IMR-90 (cell line): Measurements from ENCODE around the gene HOXA2. TPM values are rescaled to one million over a fixed set of nuclear protein-coding genes. Genes with fewer than 3 reads are reported as not detected.

Source experiments
- ATAC-seq: fragments of 200-7000 bp; cut with Tn5 transposase; 2 replicates; pipeline ENCODE4 v1.9.1; 2020; ENCODE audit warnings: low read depth, mild to moderate bottlenecking, moderate library complexity
- BruUV-seq: library from RNA; stranded (reverse); fragments of 400-500 nt; replicated peaks from 2 replicates; lab custom pipeline; 2021; lab: Mats Ljungman, UMichigan
- CTCF ChIA-PET: fragments of 300-600 bp; formaldehyde crosslinking; extraction: SDS; loops from one replicate; lab custom pipeline; 2021; ENCODE audit warnings: antibody characterized with exemption; lab: Yijun Ruan, JAX
- POLR2A ChIA-PET: fragments of 300-600 bp; sonication (Branson Sonifier 250); formaldehyde crosslinking; loops from one replicate; lab custom pipeline; 2022; ENCODE audit warnings: antibody characterized with exemption; ENCODE audit not compliant: unreplicated experiment; lab: Charles Lee
- DNase-seq: peaks from one replicate; pipeline ENCODE4 v3.0.0; 2013
- H2AFZ ChIP-seq: replicated peaks from 2 replicates; pipeline ENCODE3; 2013; ENCODE audit warnings: low read length, mild to moderate bottlenecking; ENCODE audit not compliant: poor library complexity
- H2AK5ac ChIP-seq: 2 replicates; pipeline ENCODE4 v1.6.1; 2013; ENCODE audit warnings: low read depth, low read length, inconsistent platforms
- H2AK9ac ChIP-seq: replicated peaks from 2 replicates; pipeline ENCODE3; 2013; ENCODE audit warnings: mild to moderate bottlenecking, low read depth, low read length, moderate library complexity; ENCODE audit not compliant: poor library complexity
- H2BK120ac ChIP-seq: 2 replicates; pipeline ENCODE4 v1.6.1; 2013; ENCODE audit warnings: low read depth, low read length, inconsistent platforms
- H2BK15ac ChIP-seq: 3 replicates; pipeline ENCODE4 v1.6.1; 2013; ENCODE audit warnings: low read depth, low read length, inconsistent platforms
- H2BK20ac ChIP-seq: 2 replicates; pipeline ENCODE4 v1.6.1; 2013; ENCODE audit warnings: low read depth, mild to moderate bottlenecking, inconsistent platforms, low read length, moderate library complexity
- H2BK5ac ChIP-seq: 2 replicates; pipeline ENCODE4 v1.6.1; 2013; ENCODE audit warnings: mild to moderate bottlenecking, low read depth, low read length, inconsistent platforms; ENCODE audit not compliant: poor library complexity, severe bottlenecking
- H3K14ac ChIP-seq: replicated peaks from 2 replicates; pipeline ENCODE4 v1.6.1; 2013; ENCODE audit warnings: low read depth, low read length, inconsistent platforms
- H3K18ac ChIP-seq: 2 replicates; pipeline ENCODE4 v1.6.1; 2013; ENCODE audit warnings: low read depth, low read length, control low read depth
- H3K23ac ChIP-seq: 2 replicates; pipeline ENCODE4 v1.6.1; 2013; ENCODE audit warnings: low read depth, low read length, inconsistent platforms
- H3K27ac ChIP-seq: 2 replicates; pipeline ENCODE4 v1.5.1; 2013; ENCODE audit warnings: mild to moderate bottlenecking, control low read depth, low read length; ENCODE audit not compliant: insufficient read depth
- H3K27me3 ChIP-seq: 2 replicates; pipeline ENCODE4 v1.6.1; 2013; ENCODE audit warnings: low read length; ENCODE audit not compliant: control insufficient read depth, insufficient read depth
- H3K36me3 ChIP-seq: 2 replicates; pipeline ENCODE4 v1.6.1; 2013; ENCODE audit warnings: low read length, mixed read lengths; ENCODE audit not compliant: control insufficient read depth, insufficient read depth
- H3K4ac ChIP-seq: 2 replicates; pipeline ENCODE4 v1.6.1; 2013; ENCODE audit warnings: low read depth, low read length, inconsistent platforms
- H3K4me1 ChIP-seq: 2 replicates; pipeline ENCODE4 v1.6.1; 2013; ENCODE audit warnings: low read length, mixed read lengths; ENCODE audit not compliant: control insufficient read depth, insufficient read depth
- H3K4me2 ChIP-seq: 2 replicates; pipeline ENCODE4 v1.6.1; 2013; ENCODE audit warnings: low read depth, mild to moderate bottlenecking, control low read depth, low read length, moderate library complexity
- H3K4me3 ChIP-seq: 2 replicates; pipeline ENCODE4 v1.5.1; 2013; ENCODE audit warnings: low read depth, mild to moderate bottlenecking, control low read depth, low read length, moderate library complexity; ENCODE audit not compliant: insufficient read depth
- H3K56ac ChIP-seq: 2 replicates; pipeline ENCODE4 v1.6.1; 2013; ENCODE audit warnings: low read length, inconsistent platforms; ENCODE audit not compliant: insufficient read depth; ENCODE audit errors: extremely low read depth
- H3K79me1 ChIP-seq, 2 experiments: 2 replicates each; pipeline ENCODE4 v1.6.1; 2013; ENCODE audit warnings: low read length in 2 of 2, inconsistent platforms in 1 of 2, low read depth in 1 of 2
- H3K9ac ChIP-seq: 2 replicates; pipeline ENCODE4 v1.6.1; 2013; ENCODE audit warnings: low read depth, low read length, control low read depth
- H3K9me1 ChIP-seq: 2 replicates; pipeline ENCODE4 v1.6.1; 2013; ENCODE audit warnings: low read length, inconsistent platforms; ENCODE audit not compliant: insufficient read depth
- H3K9me3 ChIP-seq: 2 replicates; pipeline ENCODE4 v1.6.1; 2013; ENCODE audit warnings: low read length; ENCODE audit not compliant: control insufficient read depth, insufficient read depth
- H4K20me1 ChIP-seq: 2 replicates; pipeline ENCODE4 v1.6.1; 2013; ENCODE audit warnings: low read length, inconsistent platforms; ENCODE audit not compliant: insufficient read depth
- H4K5ac ChIP-seq: 2 replicates; pipeline ENCODE4 v1.6.1; 2013; ENCODE audit warnings: mild to moderate bottlenecking, low read depth, low read length, control low read depth
- H4K8ac ChIP-seq, 2 experiments: 2 replicates each; pipeline ENCODE4 v1.6.1; 2013; ENCODE audit warnings: low read depth in 2 of 2, low read length in 2 of 2, control low read depth in 1 of 2, inconsistent platforms in 1 of 2
- H4K91ac ChIP-seq: 2 replicates; pipeline ENCODE4 v1.6.1; 2013; ENCODE audit warnings: low read depth, low read length, inconsistent platforms; ENCODE audit not compliant: insufficient read depth
- CEBPB ChIP-seq: IDR thresholded peaks from 2 replicates; pipeline ENCODE4 v1.6.1; 2012; ENCODE audit warnings: low read depth, low read length, improper control_type of control experiment
- ELK1 ChIP-seq: fragments of 150-350 bp; IDR thresholded peaks from 2 replicates; pipeline ENCODE4 v1.6.1; 2016; ENCODE audit warnings: low read depth, mild to moderate bottlenecking, low read length, moderate library complexity, borderline replicate concordance
- RAD21 ChIP-seq: IDR thresholded peaks from 2 replicates; pipeline ENCODE4 v1.6.1; 2012; ENCODE audit warnings: low read length, improper control_type of control experiment
- WGBS, 2 experiments: methylation state at CpG; one replicate each; pipeline versions ENCODE4 v1.1.5 to v1.1.7; 2013; ENCODE audit warnings: missing lambda C conversion rate in 2 of 2; ENCODE audit not compliant: insufficient read length in 1 of 2; ENCODE audit errors: extremely low coverage in 2 of 2; 5-methylcytosine and 5-hydroxymethylcytosine counted together
- dilution Hi-C: fragments of 300-500 bp; cut with HindIII; formaldehyde crosslinking; loops from one replicate; pipeline ENCODE4 v1.14.3; 2018; ENCODE audit warnings: low sequenced_read_pairs; ENCODE audit not compliant: unreplicated experiment
- in situ Hi-C: fragments of 300-500 bp; cut with MboI; formaldehyde crosslinking; loops from 3 replicates; pipeline ENCODE4 v1.14.3; 2019; ENCODE audit warnings: low sequenced_read_pairs, inconsistent platforms, mixed read lengths
- intact Hi-C: fragments of 100-400 bp; cut with micrococcal nuclease; formaldehyde crosslinking; loops from 2 replicates; pipeline ENCODE4 v1.10.0; 2022
- polyA plus RNA-seq, 3 experiments: library from polyadenylated mRNA; depleted of rRNA; stranded (reverse); fragments of >200 nt; gene quantifications; 2 replicates each; pipeline ENCODE4 v1.2.3, GENCODE V29; 2012; ENCODE audit warnings: low replicate concordance in 1 of 3
- total RNA-seq: library from RNA; depleted of rRNA; stranded (reverse); fragments of >200 nt; gene quantifications from 2 replicates; pipeline ENCODE4 v1.2.3, GENCODE V29; 2012

HOXA2 gene
- total and polyA plus RNA-seq, 2 of the 4 experiments (the other 2 are of a cell fraction): 1.6 to 3.9 TPM

GRCh38 chr7:27053153-27053552 lies 49.3 kb downstream of the HOXA2 start:
- dilution Hi-C loops (no loop called here), in situ Hi-C loops (no loop called here), intact Hi-C loops (no loop called here)
- H2BK20ac ChIP-seq: no peak overlapping the region
- H3K27me3 ChIP-seq: no peaks in the 10 kb centered on the region
- no peak overlapping the region for H4K91ac ChIP-seq
- H3K18ac ChIP-seq: no peak overlapping the region
- H2BK5ac ChIP-seq: no peak overlapping the region
- no peak overlapping the region for H2AK9ac ChIP-seq
- no peaks in the 10 kb centered on the region for H3K36me3 ChIP-seq
- no TSS peak for BruUV-seq
- ATAC-seq (no peak), DNase-seq (no peak)
- POLR2A ChIA-PET: no interaction called here
- no peak overlapping the region for H2BK15ac ChIP-seq
- no peaks in the 10 kb centered on the region for H3K79me1 ChIP-seq
- no peak overlapping the region for H3K4me2 ChIP-seq
- CTCF ChIA-PET: no interaction called here
- no peaks in the 10 kb centered on the region for H4K20me1 ChIP-seq
- H3K9ac ChIP-seq: no peak overlapping the region
- TF ChIP-seq CEBPB (no peak), RAD21 (no peak), ELK1 (no peak)
- H4K8ac ChIP-seq: no peak overlapping the region
- H3K4me3 ChIP-seq: no peak overlapping the region
- no peak overlapping the region for H3K4ac ChIP-seq
- no peak overlapping the region for H3K23ac ChIP-seq
- no peaks in the 10 kb centered on the region for H3K9me3 ChIP-seq
- WGBS, 2 experiments: no CpG with 5 or more reads among the region's 3 CpGs
- H3K56ac ChIP-seq: no peak overlapping the region
- no peak overlapping the region for H3K27ac ChIP-seq
- H2AFZ ChIP-seq: no peak overlapping the region
- H3K4me1 ChIP-seq: no peaks in the 10 kb centered on the region
- 0 out of 2 replicates have a peak, but pooled peaks cover 3% of the 10 kb centered on the region for H3K9me1 ChIP-seq
- no peak overlapping the region for H2AK5ac ChIP-seq
- no peak overlapping the region for H2BK120ac ChIP-seq
- no peak overlapping the region for H3K14ac ChIP-seq
- no peak overlapping the region for H4K5ac ChIP-seq
